Measurements from ENCODE around the gene RNF187.

RNF187 gene

GRCh38 chr1:228507961-228508652 is 20.9 kb downstream of the RNF187 start:
- no peak for DNase-seq (ENCODE audit: extremely low read depth, low read depth)
- TF ChIP-seq, protein P1, sequence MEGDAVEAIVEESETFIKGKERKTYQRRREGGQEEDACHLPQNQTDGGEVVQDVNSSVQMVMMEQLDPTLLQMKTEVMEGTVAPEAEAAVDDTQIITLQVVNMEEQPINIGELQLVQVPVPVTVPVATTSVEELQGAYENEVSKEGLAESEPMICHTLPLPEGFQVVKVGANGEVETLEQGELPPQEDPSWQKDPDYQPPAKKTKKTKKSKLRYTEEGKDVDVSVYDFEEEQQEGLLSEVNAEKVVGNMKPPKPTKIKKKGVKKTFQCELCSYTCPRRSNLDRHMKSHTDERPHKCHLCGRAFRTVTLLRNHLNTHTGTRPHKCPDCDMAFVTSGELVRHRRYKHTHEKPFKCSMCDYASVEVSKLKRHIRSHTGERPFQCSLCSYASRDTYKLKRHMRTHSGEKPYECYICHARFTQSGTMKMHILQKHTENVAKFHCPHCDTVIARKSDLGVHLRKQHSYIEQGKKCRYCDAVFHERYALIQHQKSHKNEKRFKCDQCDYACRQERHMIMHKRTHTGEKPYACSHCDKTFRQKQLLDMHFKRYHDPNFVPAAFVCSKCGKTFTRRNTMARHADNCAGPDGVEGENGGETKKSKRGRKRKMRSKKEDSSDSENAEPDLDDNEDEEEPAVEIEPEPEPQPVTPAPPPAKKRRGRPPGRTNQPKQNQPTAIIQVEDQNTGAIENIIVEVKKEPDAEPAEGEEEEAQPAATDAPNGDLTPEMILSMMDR (IDR thresholded peaks at IDR 0.05; ENCODE audit: low read depth, low read length) = no peak

DNA sequence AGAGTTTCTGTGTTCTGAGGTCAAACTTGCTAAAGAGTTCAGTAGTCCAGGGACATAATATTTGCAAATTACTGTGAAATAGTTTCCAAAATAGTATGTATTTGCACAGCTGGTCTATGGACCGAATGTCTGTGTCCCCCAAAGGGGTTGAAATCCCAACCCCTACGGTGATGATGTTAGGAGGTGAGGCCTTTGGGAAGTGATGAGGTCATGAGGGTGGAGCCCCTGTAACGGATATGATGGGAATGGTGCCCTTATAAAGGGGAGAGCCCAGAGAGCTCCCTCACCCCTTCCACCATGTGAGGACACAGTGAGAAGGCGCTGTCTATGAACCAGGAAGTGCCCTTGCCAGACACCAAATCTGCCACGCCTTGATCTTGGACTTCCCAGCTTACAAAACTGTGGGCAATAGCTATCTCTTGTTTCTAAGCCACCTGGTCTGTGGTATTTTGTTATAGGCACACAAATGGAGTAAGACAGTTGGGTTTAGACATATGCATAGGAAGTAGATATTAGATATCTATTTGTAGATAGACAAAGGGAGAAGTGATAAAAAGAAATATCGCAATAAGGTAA is 21.7 kb downstream of the RNF187 start:
- TF ChIP-seq, protein P1 (IDR thresholded peaks at IDR 0.05; ENCODE audit: low read depth, low read length) = no peak
- DNase-seq (ENCODE audit: extremely low read depth, low read depth) = no peak

DNA sequence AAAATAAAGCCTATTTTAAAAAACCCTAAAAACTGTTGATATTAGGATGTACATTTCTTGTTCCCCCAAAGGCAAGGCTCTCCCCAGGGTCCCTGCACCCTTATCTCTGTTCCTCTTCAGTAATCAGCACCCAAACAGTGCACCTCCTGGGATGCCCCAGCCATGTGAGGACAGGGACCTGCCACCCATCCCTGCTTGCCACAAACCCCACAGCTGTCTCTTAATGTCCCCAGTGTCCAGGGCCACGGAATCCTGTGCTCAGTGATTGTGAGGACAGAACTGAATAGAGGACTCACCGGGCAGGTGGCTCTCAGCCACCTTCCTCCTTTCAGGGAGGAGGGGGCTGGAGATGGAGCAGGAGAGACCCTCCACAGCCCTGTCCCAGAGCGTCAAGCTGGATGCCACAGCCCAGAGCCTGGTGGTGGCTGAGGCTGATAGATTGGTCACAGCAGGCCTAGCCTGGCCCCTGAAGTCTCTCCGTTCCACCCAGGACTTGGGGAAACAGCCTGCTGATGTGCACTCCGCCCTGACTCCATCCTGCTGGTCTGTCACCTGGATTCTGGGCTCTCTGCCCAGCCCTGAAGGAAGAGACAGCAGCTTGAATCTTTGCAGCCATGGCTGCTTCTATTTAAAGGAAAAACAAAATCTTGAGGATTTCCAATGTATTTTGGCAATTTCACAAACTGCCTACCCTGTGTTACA is 23.1 kb downstream of the RNF187 start:
- no peak for DNase-seq (ENCODE audit: extremely low read depth, low read depth)
- TF ChIP-seq, protein P1 (IDR thresholded peaks at IDR 0.05; ENCODE audit: low read depth, low read length) = no peak

DNA sequence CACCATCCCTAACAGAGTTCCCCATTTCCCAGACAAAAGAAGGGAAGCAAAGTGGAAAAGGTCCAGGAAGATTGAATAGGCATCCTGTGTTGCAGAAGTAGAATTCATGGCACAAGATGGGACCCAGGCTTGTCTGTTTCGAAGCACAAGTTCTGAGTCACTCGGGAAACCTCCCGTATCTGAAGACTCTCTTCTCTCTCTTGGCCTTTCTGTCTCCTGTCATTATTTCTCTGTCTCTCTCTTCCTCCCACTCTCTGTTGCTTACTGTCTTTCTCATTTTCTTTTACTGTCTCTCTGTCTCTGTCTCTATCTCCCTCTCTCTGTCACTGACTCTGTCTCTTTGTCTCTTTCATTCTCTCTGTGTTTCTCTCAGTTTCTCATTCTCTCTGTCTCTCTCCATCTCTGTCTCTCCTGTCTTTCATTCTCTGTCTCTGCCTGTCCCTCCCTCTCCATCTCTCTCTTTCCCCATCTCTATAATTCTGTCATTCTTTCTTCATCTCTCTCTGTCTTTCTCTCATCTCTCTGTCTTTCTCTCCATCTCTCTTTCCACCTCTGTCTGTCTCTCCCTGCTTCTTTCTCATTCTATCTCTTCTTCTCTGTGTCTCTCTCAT is 23.7 kb downstream of the RNF187 start:
- no peak for DNase-seq (ENCODE audit: extremely low read depth, low read depth)
- TF ChIP-seq, protein P1 (IDR thresholded peaks at IDR 0.05; ENCODE audit: low read depth, low read length) = no peak

- DNase-seq (ENCODE audit: extremely low read depth, low read depth) = no peak
- TF ChIP-seq, protein P1 (IDR thresholded peaks at IDR 0.05; ENCODE audit: low read depth, low read length) = no peak
Observed at GRCh38 chr1:228511546-228512445, 24.6 kb downstream of the RNF187 start.

DNA sequence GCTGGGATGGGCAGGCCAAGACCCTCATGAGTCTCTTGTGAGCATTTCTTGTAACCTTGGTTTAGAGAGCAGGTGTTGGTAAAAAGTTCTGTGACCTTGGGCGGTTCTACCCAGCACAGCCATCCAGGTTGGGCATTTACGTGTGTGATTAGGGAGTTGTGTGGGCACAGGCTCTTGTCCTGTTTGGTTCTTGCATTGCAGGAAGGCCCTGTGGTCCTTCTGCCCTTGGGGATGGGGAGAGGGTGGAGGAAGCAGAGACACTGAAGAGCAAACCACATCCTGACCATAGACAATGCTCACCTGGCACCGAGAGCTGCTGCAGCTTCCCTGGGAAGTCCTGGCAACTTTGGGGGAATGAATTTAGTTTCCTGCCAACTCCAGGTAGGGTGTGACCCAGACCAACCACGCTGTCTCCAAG is 25.6 kb downstream of the RNF187 start:
- TF ChIP-seq, protein P1 (IDR thresholded peaks at IDR 0.05; ENCODE audit: low read depth, low read length) = no peak
- no peak for DNase-seq (ENCODE audit: extremely low read depth, low read depth)

All from AG09319 (cell line).